ENCODE results near the gene NHP2. TPM values are rescaled to one million over a fixed set of nuclear protein-coding genes. Genes with fewer than 3 reads are reported as not detected.
A peak's percentile ranks its signal among the peaks of the same experiment; 100 is the strongest.

The NHP2 gene
- total and polyA plus RNA-seq, 10 of the 15 experiments (the other 5 are each of a cell fraction or from before 2014, with no cell fraction given), result 39.2 to 513 (median 198) TPM

GRCh38 chr5:178120607-178121357 is 32.9 kb downstream of the NHP2 start (continued):
- TF ChIP-seq EP300 (IDR thresholded peaks at IDR 0.05; ENCODE audit: borderline replicate concordance in 1 of 2, control insufficient read depth in 1 of 2, low read depth in 2 of 2, low read length in 2 of 2) (no peak), ZNF24 (IDR thresholded peaks at IDR 0.05) (no peak), NRF1 (conservative IDR thresholded peaks at IDR 0.05; ENCODE audit: low read depth, low read length) (peak; percentile 54), USF2 (IDR thresholded peaks at IDR 0.05; ENCODE audit: borderline replicate concordance, low read depth, low read length) (no peak), CTCF (IDR thresholded peaks at IDR 0.05 in 2 of 3, conservative IDR thresholded peaks at IDR 0.05 in 1 of 3; ENCODE audit: control insufficient read depth in 2 of 3, extremely low read depth in 1 of 3, insufficient read depth in 1 of 3, low read depth in 3 of 3, low read length in 3 of 3) (peak; percentile 76 to 88 (median 86)), MTA2 (IDR thresholded peaks at IDR 0.05; ENCODE audit: low read depth) (no peak), BACH1 (IDR thresholded peaks at IDR 0.05; ENCODE audit: borderline replicate concordance) (peak; percentile 35; the same call in 1 of the 2 replicates), ETV6 (conservative IDR thresholded peaks at IDR 0.05 in 1 of 2, IDR thresholded peaks at IDR 0.05 in 1 of 2; ENCODE audit: borderline replicate concordance in 1 of 2, low read depth in 1 of 2) (no peak), RAD51 (IDR thresholded peaks at IDR 0.05) (no peak), MEF2B (IDR thresholded peaks at IDR 0.05; ENCODE audit: partially characterized antibody, poor library complexity, severe bottlenecking) (no peak), BHLHE40 (IDR thresholded peaks at IDR 0.05; ENCODE audit: borderline replicate concordance in 1 of 2, low read depth in 2 of 2, low read length in 1 of 2) (peak in 1 of 2 experiments; percentile 86; a peak in 2 of 4 replicates), WRNIP1 (IDR thresholded peaks at IDR 0.05; ENCODE audit: borderline replicate concordance, low read depth, low read length) (no peak), YBX1 (IDR thresholded peaks at IDR 0.05) (no peak), POU2F2 (IDR thresholded peaks at IDR 0.05; ENCODE audit: borderline replicate concordance, low read depth, low read length) (no peak), ZBED1 (IDR thresholded peaks at IDR 0.05; ENCODE audit: borderline replicate concordance) (no peak), SREBF1 (IDR thresholded peaks at IDR 0.05; ENCODE audit: low read length) (no peak), ZZZ3 (IDR thresholded peaks at IDR 0.05; ENCODE audit: control insufficient read depth, insufficient read length, low read depth) (no peak), SMAD5 (IDR thresholded peaks at IDR 0.05; ENCODE audit: low read depth) (no peak), KLF5 (IDR thresholded peaks at IDR 0.05; ENCODE audit: partially characterized antibody) (no peak), HDGF (IDR thresholded peaks at IDR 0.05) (peak; percentile 99; the same call in 1 of the 2 replicates), CUX1 (IDR thresholded peaks at IDR 0.05; ENCODE audit: insufficient replicate concordance, low read depth, low read length) (no peak), MXI1 (IDR thresholded peaks at IDR 0.05; ENCODE audit: low read depth, low read length) (peak; percentile 30; the same call in 1 of the 2 replicates)
